NB4 (cell line): ENCODE measurements around the gene INPP5D.

Source experiments
- CTCF ChIP-seq: IDR thresholded peaks from one replicate; pipeline ENCODE4 v1.5.1; 2012; ENCODE audit warnings: low read depth, low read length
- MAX ChIP-seq: IDR thresholded peaks from 2 replicates; pipeline ENCODE4 v1.6.1; 2011; ENCODE audit warnings: low read depth, low read length
- MYC ChIP-seq: IDR thresholded peaks from 2 replicates; pipeline ENCODE4 v1.6.1; 2011; ENCODE audit warnings: low read depth, low read length
- POLR2A ChIP-seq: IDR thresholded peaks from 2 replicates; pipeline ENCODE4 v1.6.1; 2011; ENCODE audit warnings: mild to moderate bottlenecking; ENCODE audit not compliant: insufficient read length; ENCODE audit errors: extremely low read depth

DNA sequence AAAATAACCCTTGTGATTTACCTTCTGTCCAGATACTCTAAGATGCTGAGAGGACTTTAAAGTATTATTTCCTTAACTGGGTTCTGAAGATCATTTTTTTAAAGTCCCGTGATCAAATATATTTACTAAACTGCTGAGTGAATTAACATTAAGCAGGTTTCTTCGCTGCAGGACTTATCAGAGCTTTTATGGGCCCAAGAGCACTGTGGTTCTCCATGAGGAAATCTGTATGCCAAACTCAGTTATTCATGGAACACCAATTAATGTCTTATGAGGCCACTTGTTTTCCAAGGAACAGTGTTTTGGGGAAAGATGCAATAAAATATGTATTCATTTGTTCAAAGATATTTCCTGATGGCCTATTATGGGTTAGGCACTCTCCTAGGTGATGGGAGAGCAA, 111.2 kb downstream of the INPP5D start:
- TF ChIP-seq CTCF = no peak
- TF ChIP-seq MAX = no peak
- TF ChIP-seq MYC = no peak
- TF ChIP-seq POLR2A = no peak
